ENCODE results near the gene CEP57L1. TPM values are rescaled to one million over a fixed set of nuclear protein-coding genes. Genes with fewer than 3 reads are reported as not detected.
"Not testable (repeated sequence)": the region's sequence is repeated elsewhere in the genome, so short reads cannot be mapped to it uniquely, and the experiment has no call there.

CEP57L1 gene
- total RNA-seq, 1 experiment from 2014 or later, result 8.4 TPM

DNA sequence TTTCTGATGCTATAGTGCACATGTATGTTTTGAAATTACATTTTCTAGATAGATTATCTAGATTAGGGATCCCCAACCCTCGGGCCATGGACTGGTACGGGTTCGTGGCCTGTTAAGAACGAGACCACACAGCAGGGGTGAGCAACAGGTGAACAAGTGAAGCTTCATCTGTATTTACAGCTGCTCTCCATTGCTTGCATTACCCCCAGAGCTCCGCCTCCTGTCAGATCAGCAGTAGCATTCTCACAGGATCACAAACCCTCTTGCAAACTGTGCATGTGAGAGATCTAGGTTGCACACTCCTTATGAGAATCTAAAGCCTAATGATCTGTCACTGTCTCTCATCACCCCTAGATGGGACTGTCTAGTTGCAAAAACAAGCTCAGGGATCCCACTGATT lies 10.4 kb downstream of the CEP57L1 start:
- no peak overlapping the region for H3K27ac Mint-ChIP-seq
- no peaks in the 10 kb centered on the region for H3K27me3 Mint-ChIP-seq (ENCODE audit: low read depth)
- peaks cover 0 to 11% (median 8%) of the 10 kb centered on the region in 3 experiments; a peak in 5 of 7 replicates for H3K36me3 Mint-ChIP-seq (ENCODE audit: insufficient read depth in 1 of 3, low read depth in 3 of 3)
- H2BK5ac ChIP-seq (ENCODE audit: insufficient read length, low read length), result no peak overlapping the region
- H4K20me1 ChIP-seq (ENCODE audit: control insufficient read depth, insufficient read depth, insufficient read length), result no peaks in the 10 kb centered on the region
- H3K4me1 Mint-ChIP-seq, result no peaks in the 10 kb centered on the region
- H3K4me2 ChIP-seq (ENCODE audit: insufficient read depth, insufficient read length, low read length), result no peak overlapping the region
- H3K56ac ChIP-seq (ENCODE audit: insufficient read length, low read depth, low read length), result no peak overlapping the region
- no peak overlapping the region for H3K27ac ChIP-seq (ENCODE audit: insufficient read length, low read depth, low read length)
- no peak overlapping the region for H2AFZ ChIP-seq (ENCODE audit: low read length)
- no peaks in the 10 kb centered on the region for H3K4me1 ChIP-seq (ENCODE audit: insufficient read depth, low read length)
- no peak overlapping the region for H3K9ac ChIP-seq (ENCODE audit: extremely low read depth, insufficient read length, low read length)
- no peak overlapping the region for H3T11ph ChIP-seq (ENCODE audit: low read length)
- no peak overlapping the region for H3K18ac ChIP-seq (ENCODE audit: insufficient read length, low read depth, low read length)
- no peak overlapping the region for H2BK120ac ChIP-seq (ENCODE audit: low read depth, low read length, poor library complexity, severe bottlenecking)
- no peak overlapping the region for H3K4me3 Mint-ChIP-seq
- no peaks in the 10 kb centered on the region for H3K23me2 ChIP-seq (ENCODE audit: insufficient read length, low read depth, low read length, poor library complexity, severe bottlenecking)
- no peak for DNase-seq
- H2BK12ac ChIP-seq (ENCODE audit: insufficient read length, low read depth, low read length), result no peak overlapping the region
- H3K14ac ChIP-seq (ENCODE audit: insufficient read depth, low read length), result no peak overlapping the region
- H3K79me2 ChIP-seq (ENCODE audit: insufficient read depth, low read length), result no peaks in the 10 kb centered on the region
- no peak overlapping the region for H3K23ac ChIP-seq (ENCODE audit: insufficient read length, low read depth, low read length)
- WGBS (ENCODE audit: extremely low coverage, insufficient read length, low lambda C conversion rate), result no CpG with 5 or more reads among the region's 5 CpGs
- H4K5ac ChIP-seq (ENCODE audit: insufficient read length, low read depth, low read length), result no peak overlapping the region
- no peaks in the 10 kb centered on the region for H3K9me3 ChIP-seq (ENCODE audit: control insufficient read depth, low read depth, low read length)
- TF ChIP-seq CTCF (conservative IDR thresholded peaks at IDR 0.05), result no peak
- H2BK20ac ChIP-seq (ENCODE audit: low read depth, low read length, poor library complexity, severe bottlenecking), result no peak overlapping the region
- no peak overlapping the region for H2BK15ac ChIP-seq (ENCODE audit: low read depth, low read length)
- H4K8ac ChIP-seq (replicated peaks; ENCODE audit: insufficient read length, low read depth, low read length), result no peak overlapping the region
- no peaks in the 10 kb centered on the region for H3K79me1 ChIP-seq (ENCODE audit: insufficient read depth, low read depth, low read length, poor library complexity, severe bottlenecking)
- H3K27me3 ChIP-seq (ENCODE audit: insufficient read depth, low read length), result no peaks in the 10 kb centered on the region
- H2AK5ac ChIP-seq (ENCODE audit: insufficient read length, low read length), result no peak overlapping the region
- H3K4ac ChIP-seq (ENCODE audit: low read depth, low read length), result no peak overlapping the region
- no peak overlapping the region for H4K91ac ChIP-seq (ENCODE audit: insufficient read length, low read depth, low read length)
- peaks cover 3 to 11% of the 10 kb centered on the region in 2 experiments for H3K9me3 Mint-ChIP-seq

DNA sequence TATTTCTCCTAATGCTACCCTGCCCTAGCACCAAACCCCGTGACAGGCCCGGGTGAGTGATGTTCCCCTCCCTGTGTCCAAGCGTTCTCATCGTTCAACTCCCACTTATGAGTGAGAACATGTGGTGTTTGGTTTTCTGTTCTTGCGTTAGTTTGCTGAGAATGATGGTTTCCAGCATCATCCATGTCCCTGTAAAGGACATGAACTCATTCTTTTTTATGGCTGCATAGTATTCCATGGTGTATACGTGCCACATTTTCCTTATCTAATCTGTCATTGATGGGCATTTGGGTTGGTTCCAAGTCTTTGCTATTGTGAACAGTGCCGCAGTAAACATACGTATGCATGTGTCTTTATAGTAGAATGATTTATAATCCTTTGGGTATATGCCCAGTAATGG lies 14.4 kb downstream of the CEP57L1 start:
- not testable (repeated sequence) for H3K27me3 Mint-ChIP-seq (ENCODE audit: low read depth)
- WGBS (ENCODE audit: extremely low coverage, insufficient read length, low lambda C conversion rate), result no CpG with 5 or more reads among the region's 8 CpGs

More for the DNA sequence above, 14.4 kb downstream of the CEP57L1 start:
- H3K56ac ChIP-seq (ENCODE audit: insufficient read length, low read depth, low read length); H3T11ph ChIP-seq (ENCODE audit: low read length); H3K23ac ChIP-seq (ENCODE audit: insufficient read length, low read depth, low read length); H4K5ac ChIP-seq (ENCODE audit: insufficient read length, low read depth, low read length); DNase-seq; H3K9ac ChIP-seq (ENCODE audit: extremely low read depth, insufficient read length, low read length); H3K79me2 ChIP-seq (ENCODE audit: insufficient read depth, low read length); H2AK5ac ChIP-seq (ENCODE audit: insufficient read length, low read length); H3K27me3 ChIP-seq (ENCODE audit: insufficient read depth, low read length); H3K27ac ChIP-seq (ENCODE audit: insufficient read length, low read depth, low read length); H2BK12ac ChIP-seq (ENCODE audit: insufficient read length, low read depth, low read length); H2BK15ac ChIP-seq (ENCODE audit: low read depth, low read length); H3K9me3 ChIP-seq (ENCODE audit: control insufficient read depth, low read depth, low read length); H2BK5ac ChIP-seq (ENCODE audit: insufficient read length, low read length); H3K4me1 ChIP-seq (ENCODE audit: insufficient read depth, low read length); H3K27ac Mint-ChIP-seq; H4K8ac ChIP-seq (replicated peaks; ENCODE audit: insufficient read length, low read depth, low read length); H4K91ac ChIP-seq (ENCODE audit: insufficient read length, low read depth, low read length); H2BK120ac ChIP-seq (ENCODE audit: low read depth, low read length, poor library complexity, severe bottlenecking); H4K20me1 ChIP-seq (ENCODE audit: control insufficient read depth, insufficient read depth, insufficient read length); H2AFZ ChIP-seq (ENCODE audit: low read length); H3K4me1 Mint-ChIP-seq; H3K4ac ChIP-seq (ENCODE audit: low read depth, low read length); H3K4me3 Mint-ChIP-seq; H2BK20ac ChIP-seq (ENCODE audit: low read depth, low read length, poor library complexity, severe bottlenecking); H3K23me2 ChIP-seq (ENCODE audit: insufficient read length, low read depth, low read length, poor library complexity, severe bottlenecking); H3K14ac ChIP-seq (ENCODE audit: insufficient read depth, low read length); H3K4me2 ChIP-seq (ENCODE audit: insufficient read depth, insufficient read length, low read length); H3K79me1 ChIP-seq (ENCODE audit: insufficient read depth, low read depth, low read length, poor library complexity, severe bottlenecking); H3K18ac ChIP-seq (ENCODE audit: insufficient read length, low read depth, low read length): not testable (repeated sequence)
- Mint-ChIP-seq H3K9me3 (peaks cover 3 to 11% of the 10 kb centered on the region in 2 experiments), H3K36me3 (ENCODE audit: insufficient read depth in 1 of 3, low read depth in 3 of 3) (peaks cover 0 to 12% (median 11%) of the 10 kb centered on the region in 3 experiments; a peak in 5 of 7 replicates)
